Measurements from ENCODE around the gene CCDC8.

DNA sequence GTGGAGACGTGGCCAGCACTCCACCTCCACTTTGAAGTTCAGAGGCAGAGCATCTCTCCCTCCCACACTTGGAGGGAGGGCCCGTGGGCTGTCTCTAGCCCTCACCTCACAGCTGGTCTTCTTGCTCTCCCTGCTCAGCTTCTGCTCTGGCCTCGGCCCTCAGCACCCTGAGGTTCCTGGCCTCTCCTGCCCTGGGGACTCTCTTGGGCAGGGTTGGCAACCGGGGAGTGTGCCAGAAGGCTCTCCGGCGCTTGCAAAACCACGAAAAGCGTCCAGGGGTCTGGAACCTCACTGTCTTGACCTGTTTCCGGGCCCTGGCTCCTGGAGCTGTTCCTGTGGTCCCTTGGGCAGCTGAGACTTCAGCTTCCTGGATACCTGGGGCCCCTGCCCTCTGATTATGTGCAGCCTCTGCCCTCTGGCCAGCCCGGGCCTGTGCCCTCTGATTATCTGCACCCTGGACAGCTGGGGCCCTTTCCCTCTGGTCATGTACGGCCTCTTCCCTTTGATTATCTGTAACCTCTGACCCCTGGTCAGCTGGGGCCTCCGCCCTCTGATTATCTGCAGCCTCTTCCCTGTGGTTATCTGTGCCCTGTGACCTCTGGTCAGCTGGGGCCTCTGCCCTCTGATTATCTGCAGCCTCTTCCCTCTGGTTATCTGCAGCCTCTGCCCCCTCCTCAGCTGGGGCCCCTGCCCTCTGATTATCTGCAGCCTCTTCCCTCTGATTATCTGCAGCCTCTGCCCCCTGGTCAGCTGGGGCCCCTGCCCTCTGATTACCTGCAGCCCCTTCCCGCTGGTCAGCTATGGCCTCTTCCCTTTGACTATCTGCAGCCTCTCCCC is 2.1 kb downstream of the CCDC8 start:
- TF ChIP-seq POLR2A (IDR thresholded peaks at IDR 0.05) (no peak), POLR2AphosphoS5 (IDR thresholded peaks at IDR 0.05) (no peak)
